NCI-H187 (cell line): ENCODE results near the gene CD47.

Experiments used
- DNase-seq, 2 experiments: peaks; one replicate each; lab custom pipeline; 2025; lab: John Stamatoyannopoulos, UW

Gene CD47

DNA sequence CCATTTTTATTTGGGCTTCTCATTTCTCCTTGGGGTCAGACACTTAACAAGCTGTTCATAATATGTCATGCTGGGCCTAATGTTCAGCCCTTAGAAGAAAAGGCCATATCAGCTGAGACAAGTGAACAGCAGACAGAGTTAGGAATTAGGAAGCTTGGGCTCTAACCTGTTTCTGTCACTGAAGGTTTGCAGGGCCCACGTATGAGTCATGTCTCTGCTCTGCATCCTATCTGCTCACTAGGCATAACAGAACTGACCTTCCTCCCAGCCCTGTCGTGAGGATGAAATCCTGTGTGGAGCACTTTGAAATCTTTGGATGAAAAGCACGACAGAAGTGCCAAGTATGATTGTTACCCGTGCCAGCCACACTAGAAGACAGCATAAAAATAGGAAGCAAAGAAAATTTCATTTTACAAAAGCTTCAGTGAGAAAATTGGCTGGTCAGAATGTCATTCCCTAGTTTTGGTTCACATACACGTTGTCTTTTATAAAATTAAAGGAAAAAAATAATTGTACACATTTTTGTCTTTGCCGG is 26.5 kb upstream of the CD47 start:
- DNase-seq = no peak

GRCh38 chr3:108114423-108115065 is 23.7 kb upstream of the CD47 start:
- no peak for DNase-seq

DNA sequence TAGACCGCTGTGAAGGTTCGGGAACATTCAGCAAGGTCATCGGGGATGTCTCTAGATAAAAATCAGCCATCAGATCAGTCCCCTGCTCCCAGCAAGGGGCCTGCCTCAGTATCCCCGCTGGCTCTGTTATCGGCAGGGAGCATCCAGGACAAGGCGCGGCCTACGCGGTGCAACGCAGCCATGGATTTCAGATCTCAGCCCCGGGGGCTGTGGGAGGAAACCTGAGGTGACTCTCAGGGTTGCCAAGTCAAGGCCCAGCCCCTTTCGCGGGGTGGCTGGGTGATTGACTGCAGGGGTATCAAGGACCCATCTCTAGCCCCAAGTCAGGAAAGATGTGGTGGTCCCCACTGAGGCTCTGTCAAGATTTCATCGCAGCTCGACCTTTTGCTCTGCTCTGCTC is 23.1 kb upstream of the CD47 start:
- no peak for DNase-seq

DNA sequence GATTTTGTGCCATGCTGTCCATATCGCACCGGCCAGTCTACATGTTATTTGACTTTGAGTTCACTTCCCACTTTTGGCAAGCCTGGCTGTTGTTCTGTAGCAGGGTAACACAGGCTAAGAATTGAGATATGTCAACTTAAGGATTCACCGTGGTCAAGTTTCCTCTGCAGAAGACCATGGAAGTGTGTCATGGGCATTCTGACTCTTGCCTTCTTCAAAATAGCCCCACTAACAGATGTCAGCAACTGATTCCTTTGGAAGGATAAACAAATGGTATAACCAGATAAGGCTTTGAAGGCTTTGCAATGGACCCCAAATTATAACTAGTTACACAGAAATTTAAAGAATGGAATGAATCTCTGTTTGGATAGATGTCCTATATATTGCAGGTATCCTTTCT is 20.1 kb upstream of the CD47 start:
- no peak for DNase-seq

DNA sequence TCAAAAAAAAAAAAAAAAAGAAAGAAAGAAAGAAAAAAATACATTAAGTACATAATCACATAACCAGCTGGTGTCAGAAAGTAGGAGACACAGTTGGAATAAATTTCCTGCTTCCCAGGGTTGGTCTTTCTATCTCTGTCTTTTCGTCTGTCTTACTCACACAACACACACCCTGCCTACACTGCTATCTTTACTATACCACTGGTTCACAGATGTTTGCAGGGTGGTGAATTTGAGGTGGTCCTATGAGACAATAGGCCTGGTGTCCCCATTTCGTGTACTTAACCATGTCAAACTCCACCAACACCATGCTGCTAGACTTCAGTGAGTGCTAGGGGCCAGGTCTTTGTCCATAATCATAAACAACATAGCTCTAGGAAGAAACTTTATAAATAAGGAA is 17.6 kb upstream of the CD47 start:
- DNase-seq = no peak

DNA sequence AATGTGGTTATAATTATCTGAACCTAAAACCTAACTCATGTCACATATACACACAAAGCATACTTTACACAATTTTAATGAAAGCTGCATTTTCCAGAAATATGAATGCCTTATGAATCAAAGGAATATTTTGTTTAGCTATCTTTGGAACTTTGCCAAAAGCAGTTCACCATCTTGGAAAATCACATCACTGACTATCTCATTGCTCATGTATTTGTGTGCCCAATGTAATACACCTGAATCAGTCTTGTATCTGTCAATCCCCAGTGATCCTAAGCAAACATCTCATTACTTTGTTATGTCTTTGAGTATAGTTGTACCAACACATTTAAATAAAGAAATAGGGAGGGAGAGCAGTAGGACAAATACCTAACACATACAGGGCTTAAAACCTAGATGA is 15.6 kb upstream of the CD47 start:
- no peak for DNase-seq

DNA sequence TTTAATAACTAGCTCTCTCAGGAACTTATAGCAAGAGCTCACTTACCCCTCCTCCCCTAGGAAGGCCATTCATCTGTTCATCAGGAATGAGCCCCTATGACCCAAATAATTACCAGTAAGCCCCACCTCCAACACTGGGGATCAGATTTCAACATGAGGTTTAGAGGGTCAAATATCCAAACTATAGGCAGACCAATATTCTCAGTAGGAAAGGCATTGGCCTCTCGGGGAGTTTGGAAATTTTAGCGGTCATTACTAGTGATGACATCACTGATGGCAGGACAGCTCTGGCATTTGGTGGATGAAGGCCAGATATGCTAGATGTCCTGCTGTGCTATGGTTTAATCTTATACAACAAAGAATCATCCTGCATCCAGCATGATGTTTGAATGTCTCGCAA is 15.2 kb upstream of the CD47 start:
- DNase-seq = no peak

DNA sequence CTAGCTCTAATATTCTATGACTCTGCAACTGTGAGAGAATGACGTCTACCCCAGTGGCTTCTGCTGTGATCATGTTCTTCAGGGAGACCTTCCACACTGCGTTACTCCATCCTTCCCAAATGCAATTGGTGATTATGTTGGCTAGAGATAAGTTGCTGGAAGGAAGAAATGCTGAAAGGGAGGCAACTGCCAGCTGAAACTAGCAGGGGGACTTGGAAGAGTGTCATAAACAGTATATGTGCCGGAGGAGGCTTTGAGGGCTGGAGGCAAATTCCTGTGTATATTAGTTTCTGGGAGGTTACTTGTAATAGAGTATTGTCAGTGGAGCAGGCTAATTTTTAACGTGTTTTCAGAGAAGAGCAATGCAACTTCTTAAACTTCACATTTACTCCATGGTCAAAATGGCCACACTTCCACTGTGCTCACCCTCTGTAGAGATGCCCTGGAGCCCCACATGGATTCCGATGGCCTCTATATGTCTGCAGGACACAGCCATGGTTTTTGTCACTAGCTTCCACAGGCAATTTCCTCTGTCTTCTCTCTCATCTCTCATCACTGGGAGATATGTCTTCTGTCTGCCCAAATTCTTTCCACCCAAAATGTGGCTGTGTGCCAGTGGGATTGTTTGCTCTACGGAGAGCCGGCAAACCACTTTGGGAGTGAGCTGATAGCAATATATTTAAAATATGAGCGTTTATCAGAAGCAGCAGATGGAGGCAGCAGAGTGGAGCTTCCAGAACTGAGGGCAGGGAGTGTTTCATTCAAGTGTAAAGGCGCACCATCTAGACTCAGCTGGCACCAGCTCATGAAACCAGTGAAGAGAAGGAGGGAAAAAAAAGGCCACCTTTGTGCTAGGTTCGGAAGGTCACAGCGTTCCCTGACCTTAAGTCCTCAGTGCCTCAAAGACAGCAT is 13.3 kb upstream of the CD47 start:
- DNase-seq = no peak

DNA sequence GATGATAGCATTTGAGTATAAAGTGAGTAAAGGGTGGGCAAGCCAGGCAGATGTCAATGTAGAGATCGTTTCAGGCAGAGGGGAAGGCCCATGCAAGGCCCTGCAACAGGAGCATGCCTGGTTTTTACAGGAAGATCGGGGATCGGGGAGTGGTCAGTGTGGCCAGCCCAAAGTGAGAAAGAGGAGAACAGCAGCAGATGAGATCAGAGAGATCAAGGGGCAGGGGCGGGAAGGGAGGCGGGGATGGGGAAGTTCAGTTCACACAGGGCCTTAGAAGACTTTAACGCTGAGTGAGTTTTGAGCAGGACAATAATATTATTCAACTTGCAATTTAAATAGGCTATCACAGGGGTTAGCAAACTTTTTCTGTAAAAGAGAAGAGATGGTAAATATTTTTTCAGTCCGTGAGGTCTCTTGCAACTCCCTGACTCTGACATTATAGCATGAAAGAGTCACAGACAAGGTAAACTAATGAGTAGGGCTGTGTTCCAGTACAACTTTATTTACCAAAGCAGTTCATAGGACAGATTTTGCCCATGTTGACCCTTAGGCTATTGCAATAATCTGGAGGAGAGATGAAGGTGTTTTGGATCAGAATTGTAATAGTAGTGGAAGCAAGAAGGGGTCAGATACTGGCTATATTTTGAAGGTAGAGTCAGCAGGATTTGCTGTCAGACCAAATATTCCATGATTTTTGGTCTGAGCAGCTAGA is 12.4 kb upstream of the CD47 start:
- no peak for DNase-seq

- no peak for DNase-seq
Measured at GRCh38 chr3:108102420-108103039, 11.7 kb upstream of the CD47 start.

DNA sequence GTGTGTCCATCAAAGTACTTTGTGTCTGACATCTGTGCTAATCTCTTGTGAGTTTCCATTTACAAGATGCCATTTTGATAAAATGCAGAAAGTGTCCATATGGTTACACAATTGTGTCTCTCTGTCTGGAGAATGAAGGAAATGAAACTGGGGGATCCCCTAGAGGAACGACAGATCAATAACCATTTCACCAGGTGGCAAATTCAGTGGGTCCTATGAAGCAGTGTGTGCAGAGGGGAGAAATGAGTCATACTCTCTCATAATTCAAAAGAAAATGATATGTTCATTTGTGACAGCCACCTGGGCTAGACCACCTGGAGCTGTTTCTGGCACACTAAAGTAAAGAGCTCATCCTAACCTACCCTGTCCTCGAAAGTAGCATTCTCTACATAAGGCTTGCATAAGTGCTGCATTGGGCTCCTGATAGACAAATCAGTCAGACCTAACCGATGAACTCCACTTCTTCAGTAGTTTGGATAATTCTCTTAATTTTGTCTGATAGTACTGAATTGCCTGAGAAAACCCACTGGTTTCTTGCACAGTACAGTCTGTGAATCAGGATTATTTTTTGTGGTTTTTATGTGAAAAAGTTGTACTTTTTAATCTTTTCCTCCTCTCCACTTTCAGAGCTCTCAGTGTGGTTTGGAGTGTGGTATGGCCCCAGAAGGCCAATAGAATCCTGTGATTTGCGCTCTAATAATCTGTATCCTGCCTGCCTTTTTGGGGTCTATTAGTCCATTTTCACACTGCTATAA is 10.3 kb upstream of the CD47 start:
- no peak for DNase-seq

DNA sequence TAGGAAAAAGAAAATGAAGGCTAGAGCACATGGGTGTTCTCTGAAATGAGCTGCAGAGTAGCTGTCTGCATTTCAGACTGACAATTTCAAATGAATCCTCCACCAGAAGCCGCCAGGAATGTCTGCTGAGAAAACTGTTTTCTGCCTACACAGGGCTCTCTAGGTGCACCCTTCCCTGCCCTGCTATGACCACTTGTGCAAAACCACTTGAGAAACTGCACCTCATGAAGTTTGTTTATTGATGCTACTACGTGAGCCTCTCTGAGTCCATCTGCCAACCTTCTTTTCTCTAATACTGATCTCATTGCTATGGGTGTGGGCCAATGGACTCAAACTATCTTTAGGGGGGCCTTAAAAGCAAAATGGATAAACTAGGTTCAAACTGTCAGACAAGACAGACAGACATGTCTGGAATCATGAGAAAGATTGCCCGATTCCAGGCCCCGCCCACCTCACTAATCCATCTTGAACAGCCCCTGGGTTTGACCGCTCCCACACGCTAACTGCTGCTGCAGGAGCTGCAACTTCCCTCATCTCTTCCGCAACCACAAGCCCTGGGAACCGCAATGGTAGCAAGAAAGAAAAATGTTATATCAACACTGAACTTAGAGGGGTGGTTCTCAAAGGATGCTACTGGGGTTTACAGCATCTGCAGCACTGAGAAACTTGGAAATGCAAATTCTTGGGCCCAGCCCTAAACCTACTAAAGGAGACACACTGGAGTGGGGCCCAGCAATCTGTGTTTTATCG is 9.0 kb upstream of the CD47 start:
- no peak for DNase-seq

GRCh38 chr3:108099244-108099643 is 8.4 kb upstream of the CD47 start:
- DNase-seq = no peak

DNA sequence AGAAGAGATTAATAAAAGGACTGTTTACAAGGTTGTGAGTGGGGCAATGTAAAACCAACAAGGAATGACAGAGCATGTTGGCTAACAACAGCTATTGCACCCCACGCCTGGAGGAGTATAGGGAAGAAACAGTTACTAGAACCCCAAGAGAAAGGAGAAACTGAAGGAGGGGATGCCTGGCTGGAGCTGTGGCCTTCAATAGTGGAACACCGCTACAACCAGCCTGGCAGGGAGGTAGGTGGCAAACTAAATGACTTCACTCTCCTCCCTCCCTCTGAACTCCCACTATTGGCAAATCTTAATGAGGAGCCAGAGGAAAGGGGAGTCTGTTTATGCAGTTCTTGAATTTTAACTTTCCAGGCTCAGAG is 7.2 kb upstream of the CD47 start:
- DNase-seq = no peak

DNA sequence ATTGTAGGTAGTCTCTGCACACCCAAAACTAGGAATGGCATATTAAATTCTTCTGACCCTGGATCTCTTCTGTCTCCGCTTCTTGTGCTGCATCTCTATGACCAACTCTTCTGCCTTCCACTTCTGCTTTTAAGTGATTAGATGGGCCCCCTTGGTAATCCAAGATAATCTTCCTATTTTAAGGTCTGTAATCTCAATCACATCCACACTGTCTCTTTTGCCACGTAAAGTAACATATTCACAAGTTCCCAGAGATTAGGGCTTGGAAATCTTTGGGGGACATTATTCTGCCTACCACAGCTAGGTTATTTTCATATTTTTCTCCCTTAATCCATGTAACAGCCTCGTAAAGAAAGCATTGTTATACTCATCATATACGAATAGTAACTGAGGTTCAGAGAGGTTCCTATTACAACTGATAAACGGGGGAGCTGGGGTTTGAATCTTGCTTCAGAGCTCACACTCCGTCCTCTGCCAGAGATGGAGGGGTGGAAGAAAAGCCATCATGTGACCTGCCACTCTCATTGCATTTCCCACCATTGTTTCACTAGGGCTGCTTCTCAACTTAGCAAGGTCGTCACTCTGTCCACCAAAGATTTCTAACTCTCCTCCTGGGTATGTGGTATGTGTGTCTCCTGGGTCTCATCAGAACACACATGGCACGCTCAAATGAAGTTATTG is 6.6 kb upstream of the CD47 start:
- no peak for DNase-seq

DNA sequence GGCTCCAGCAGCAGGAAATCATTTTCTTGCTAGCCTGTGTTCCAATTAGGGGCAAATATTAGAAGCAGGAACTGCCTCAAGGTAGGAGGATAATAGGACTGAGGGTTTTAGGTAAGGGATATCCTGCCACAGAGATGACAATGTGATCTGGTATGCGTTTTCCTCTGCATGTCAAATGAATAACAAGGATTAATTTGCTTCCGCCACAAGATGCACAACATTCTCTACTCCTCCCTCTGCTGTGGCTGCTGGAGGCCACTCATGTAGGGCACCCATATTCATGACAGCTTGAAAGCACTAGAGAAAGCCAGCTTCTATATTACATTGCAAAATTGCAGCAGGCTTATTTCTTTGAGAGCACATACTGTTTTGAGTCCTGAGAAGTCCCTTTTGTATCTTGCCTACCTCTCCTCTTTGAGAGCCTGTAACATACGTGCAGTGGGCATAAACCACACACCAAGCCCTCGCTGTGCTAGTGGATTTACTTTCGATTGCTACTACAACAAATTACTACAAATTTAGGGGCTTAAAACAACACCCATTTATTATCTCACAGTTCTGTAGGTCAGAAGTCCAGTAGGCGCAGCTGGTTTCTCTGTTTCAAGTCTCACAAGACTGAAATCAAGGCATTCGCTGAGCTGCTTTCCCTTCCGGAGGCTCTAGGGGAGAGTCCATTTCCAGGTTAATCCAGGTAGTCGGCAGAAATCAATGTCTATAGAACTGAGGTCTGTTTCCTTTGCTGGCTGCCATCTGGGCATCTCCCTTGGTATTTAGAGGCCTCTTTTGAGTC is 5.9 kb upstream of the CD47 start:
- DNase-seq = no peak

- DNase-seq = no peak
Measured at GRCh38 chr3:108093616-108094015, 2.8 kb upstream of the CD47 start.

DNA sequence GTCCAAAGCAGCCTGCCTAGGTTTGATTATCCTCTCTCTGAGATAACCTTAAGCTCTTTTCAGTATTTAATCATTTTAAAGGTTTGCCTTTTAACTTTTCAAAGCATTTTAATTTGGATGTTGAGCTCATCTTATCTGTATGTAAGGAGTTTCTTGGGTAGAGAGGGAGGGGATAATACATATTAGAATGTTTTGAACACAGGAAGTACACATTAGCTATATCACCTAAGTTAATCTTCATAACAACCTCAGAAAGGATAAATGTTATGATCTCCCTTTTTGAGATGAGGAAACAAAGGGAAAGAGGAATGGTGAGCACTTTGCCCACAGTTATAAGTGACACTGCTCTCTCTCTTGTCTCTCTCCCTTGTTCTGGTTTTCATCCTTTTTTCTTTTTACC is 2.2 kb upstream of the CD47 start:
- no peak for DNase-seq

- no peak for DNase-seq
Measured at GRCh38 chr3:108092501-108092900, 1.7 kb upstream of the CD47 start.
